GM20000 (cell line): ENCODE measurements around the gene SMAP1.

Source experiments
- DNase-seq: peaks from one replicate; pipeline ENCODE4 v3.0.0; 2012; ENCODE audit warnings: low spot score
- CTCF ChIP-seq: IDR thresholded peaks from 2 replicates; pipeline ENCODE4 v1.5.1; 2012; ENCODE audit warnings: mild to moderate bottlenecking, control low read depth; ENCODE audit errors: extremely low read depth, missing control alignments

The SMAP1 gene

DNA sequence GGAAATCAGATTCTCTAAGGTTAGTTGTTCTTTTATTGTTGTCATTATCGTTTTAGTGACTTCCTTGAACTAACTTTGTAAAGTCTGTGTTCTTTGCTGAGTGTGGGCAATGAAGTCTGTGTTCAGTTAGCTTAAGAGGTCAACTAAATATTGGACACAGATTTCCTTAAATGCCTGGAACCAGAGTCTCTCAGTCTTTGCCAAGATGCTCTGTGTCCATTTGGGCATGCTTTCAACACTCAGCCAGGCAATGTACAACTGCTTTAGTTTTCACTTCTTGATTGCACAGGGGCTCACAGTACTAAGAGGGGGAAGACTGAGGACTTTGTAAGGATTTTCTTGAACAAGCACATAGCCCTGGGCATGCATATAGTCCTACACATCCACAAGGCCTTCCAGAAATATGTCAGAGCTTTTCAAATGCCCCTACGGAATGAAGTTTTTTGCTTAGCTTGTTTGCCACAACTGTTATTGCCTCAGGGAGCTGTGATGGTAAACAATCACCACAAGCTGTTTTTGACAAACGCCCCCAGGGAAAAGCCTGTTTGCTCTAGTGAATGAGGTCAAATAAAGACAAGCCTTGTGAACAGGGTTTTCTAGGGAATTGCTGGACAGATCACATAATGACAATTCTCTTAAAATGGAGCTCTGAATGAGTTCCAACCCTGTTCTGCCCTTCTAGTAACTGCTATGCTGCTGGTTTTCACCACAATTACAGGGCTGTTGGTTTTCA lies 206.7 kb downstream of the SMAP1 start:
- TF ChIP-seq CTCF = no peak
- DNase-seq = no peak

GRCh38 chr6:70879496-70879895 lies 211.8 kb downstream of the SMAP1 start:
- DNase-seq = no peak
- no peak for TF ChIP-seq CTCF

DNA sequence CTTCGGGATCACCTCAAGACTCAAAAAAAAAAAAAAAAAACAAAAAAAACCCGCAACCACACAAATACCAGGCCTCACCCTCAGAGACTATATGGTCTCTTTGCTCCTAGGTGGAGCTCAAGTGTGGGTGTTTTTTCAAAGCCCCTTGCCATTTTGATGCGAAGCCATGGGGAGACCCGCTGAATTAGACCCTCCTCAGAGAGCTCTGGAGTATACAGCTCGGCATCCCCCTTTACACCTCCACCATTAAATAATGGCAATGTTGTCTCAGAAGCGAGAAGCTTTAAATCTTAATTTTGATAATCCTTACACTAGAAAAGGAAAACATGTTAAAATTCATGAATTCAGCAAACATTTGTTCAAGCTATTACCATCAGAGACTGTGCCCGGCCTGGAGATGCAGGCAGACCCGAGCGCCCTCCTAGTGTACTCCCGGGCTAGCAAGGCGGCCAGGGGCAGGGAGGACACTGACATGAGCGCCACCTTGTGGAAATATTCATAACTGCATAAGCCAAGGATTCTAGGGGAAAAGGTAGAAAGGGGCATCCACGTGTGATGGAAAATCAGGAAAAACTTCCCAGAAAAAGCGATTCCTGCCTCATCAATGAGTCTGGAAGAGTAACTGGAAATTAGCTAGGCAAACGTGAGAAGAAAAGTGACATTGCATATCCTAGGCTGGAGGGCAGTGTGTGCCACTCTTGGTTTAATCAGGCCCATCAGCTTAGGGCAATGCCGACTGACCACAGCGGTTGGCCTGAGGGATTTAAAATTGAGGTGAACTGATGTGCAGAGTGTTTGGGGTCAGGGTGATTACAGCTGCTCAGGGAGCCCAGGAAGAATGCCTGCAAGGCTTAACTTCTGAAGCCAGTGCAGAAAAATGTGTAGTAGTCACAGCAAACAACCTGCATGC lies 216.6 kb downstream of the SMAP1 start:
- peak; percentile 84 for TF ChIP-seq CTCF
- DNase-seq = peak; percentile 78

GRCh38 chr6:70886071-70886470 lies 218.4 kb downstream of the SMAP1 start:
- no peak for DNase-seq
- no peak for TF ChIP-seq CTCF

GRCh38 chr6:70886661-70887060 lies 219.0 kb downstream of the SMAP1 start:
- DNase-seq = no peak
- TF ChIP-seq CTCF = no peak

DNA sequence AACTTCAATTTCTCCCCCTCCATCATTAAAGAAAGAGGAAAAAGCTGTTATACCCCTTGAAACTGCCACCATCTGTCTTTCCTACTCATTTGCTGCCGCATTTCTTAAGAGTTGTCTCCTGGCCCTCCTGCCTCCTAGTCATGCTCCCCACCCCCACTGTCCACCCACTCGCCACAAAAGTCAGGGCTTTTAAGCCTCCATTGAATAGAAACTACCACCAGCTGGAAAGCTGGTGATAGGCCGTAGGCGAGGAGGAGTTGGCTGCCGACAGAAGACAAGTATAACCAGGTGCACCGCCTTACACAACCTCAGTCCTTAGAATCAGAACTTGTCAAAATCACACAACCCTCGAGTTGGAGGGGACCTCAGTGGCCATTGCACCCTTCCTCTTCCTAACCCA lies 221.6 kb downstream of the SMAP1 start:
- TF ChIP-seq CTCF = no peak
- DNase-seq = no peak

DNA sequence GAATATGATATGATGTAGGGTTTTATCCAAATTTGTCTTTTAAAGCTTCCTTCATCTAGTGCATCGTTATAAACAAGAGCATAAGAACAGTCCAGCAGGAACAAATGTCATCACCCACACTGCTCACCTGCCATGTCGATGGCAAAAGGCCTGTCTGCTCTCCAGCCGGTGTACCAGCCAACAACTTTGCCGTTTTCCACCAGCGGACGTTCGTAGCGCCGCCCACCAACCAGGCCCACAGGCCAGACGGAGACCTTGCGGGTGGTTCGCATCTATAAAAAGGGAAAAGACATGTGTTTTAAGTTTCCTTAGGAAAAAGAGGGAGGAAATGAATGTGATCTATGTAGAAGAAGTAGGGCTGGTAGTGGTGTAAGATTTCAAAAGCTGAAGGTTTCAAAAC lies 226.3 kb downstream of the SMAP1 start:
- no peak for TF ChIP-seq CTCF
- no peak for DNase-seq
